Body of pancreas (tissue), 4 donors: ENCODE measurements around the gene SLCO1B1. TPM values are rescaled to one million over a fixed set of nuclear protein-coding genes. Genes with fewer than 3 reads are reported as not detected.
"Not testable (repeated sequence)": the region's sequence is repeated elsewhere in the genome, so short reads cannot be mapped to it uniquely, and the experiment has no call there.

Experiments
- ATAC-seq: fragments of 150-250 bp; one replicate; pipeline ENCODE4 v1.9.1; 2016
- DNase-seq, 4 donors: peaks; one replicate each; pipeline ENCODE4 v3.0.0-alpha.2; 2019
- H3K27ac ChIP-seq, 4 donors: fragments of 200-600 bp; sonication (generic); 1 replicate in 3 of 4; 2 replicates in 1 of 4; pipeline versions ENCODE4 v1.5.1 to v1.6.1; 2016 to 2019; ENCODE audit warnings: mild to moderate bottlenecking in 1 of 4, mixed read lengths in 1 of 4, moderate library complexity in 1 of 4
- H3K27me3 ChIP-seq, 2 donors: fragments of 200-600 bp; sonication (generic); one replicate each; pipeline ENCODE4 v1.6.0; 2016; ENCODE audit warnings: mild to moderate bottlenecking in 1 of 2
- H3K36me3 ChIP-seq, 2 donors: fragments of 200-600 bp; sonication (generic); replicated peaks in 1 of 2; 2 replicates each; pipeline ENCODE4 v1.5.1; 2016; ENCODE audit warnings: low read depth in 2 of 2; ENCODE audit not compliant: insufficient read depth in 1 of 2
- H3K4me1 ChIP-seq: fragments of 200-600 bp; sonication (generic); one replicate; pipeline ENCODE4 v1.6.0; 2016
- H3K4me3 ChIP-seq, 2 donors: fragments of 200-600 bp; sonication (generic); 1 replicate in 1 of 2; 2 replicates in 1 of 2; pipeline ENCODE4 v1.5.1; 2016 to 2019
- H3K9me3 ChIP-seq, 3 donors: fragments of 200-600 bp; sonication (generic); 1 replicate in 2 of 3; 2 replicates in 1 of 3; pipeline ENCODE4 v1.5.1; 2016
- POLR2A ChIP-seq, 3 donors: fragments of 450-650 bp; IDR thresholded peaks; one replicate each; pipeline ENCODE4 v1.6.1; 2016; ENCODE audit warnings: antibody characterized with exemption in 3 of 3, mild to moderate bottlenecking in 2 of 3
- WGBS, 2 donors: methylation state at CpG; one replicate each; pipeline ENCODE4 v1.1.5; 2017; 5-methylcytosine and 5-hydroxymethylcytosine counted together
- intact Hi-C: fragments of 100-400 bp; cut with DNase I; formaldehyde crosslinking; loops from one replicate; pipeline ENCODE4 v1.15.1; 2023
- total RNA-seq, 2 donors: library from RNA; depleted of rRNA; stranded (reverse); fragments of >200 nt; gene quantifications; one replicate each; pipeline ENCODE4 v1.1.0, GENCODE V29; 2016
- TF ChIP-seq, protein P1 (sequence below), 7 experiments: fragments of 450-650 bp in 4 of 7; fragments of 200-600 bp in 3 of 7; sonication (generic) in 3 of 7; IDR thresholded peaks; one replicate each; pipeline ENCODE4 v1.5.1; 2016 to 2019; ENCODE audit warnings: antibody characterized with exemption in 7 of 7

The SLCO1B1 gene, protein sequence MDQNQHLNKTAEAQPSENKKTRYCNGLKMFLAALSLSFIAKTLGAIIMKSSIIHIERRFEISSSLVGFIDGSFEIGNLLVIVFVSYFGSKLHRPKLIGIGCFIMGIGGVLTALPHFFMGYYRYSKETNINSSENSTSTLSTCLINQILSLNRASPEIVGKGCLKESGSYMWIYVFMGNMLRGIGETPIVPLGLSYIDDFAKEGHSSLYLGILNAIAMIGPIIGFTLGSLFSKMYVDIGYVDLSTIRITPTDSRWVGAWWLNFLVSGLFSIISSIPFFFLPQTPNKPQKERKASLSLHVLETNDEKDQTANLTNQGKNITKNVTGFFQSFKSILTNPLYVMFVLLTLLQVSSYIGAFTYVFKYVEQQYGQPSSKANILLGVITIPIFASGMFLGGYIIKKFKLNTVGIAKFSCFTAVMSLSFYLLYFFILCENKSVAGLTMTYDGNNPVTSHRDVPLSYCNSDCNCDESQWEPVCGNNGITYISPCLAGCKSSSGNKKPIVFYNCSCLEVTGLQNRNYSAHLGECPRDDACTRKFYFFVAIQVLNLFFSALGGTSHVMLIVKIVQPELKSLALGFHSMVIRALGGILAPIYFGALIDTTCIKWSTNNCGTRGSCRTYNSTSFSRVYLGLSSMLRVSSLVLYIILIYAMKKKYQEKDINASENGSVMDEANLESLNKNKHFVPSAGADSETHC
- total RNA-seq, result not detected

DNA sequence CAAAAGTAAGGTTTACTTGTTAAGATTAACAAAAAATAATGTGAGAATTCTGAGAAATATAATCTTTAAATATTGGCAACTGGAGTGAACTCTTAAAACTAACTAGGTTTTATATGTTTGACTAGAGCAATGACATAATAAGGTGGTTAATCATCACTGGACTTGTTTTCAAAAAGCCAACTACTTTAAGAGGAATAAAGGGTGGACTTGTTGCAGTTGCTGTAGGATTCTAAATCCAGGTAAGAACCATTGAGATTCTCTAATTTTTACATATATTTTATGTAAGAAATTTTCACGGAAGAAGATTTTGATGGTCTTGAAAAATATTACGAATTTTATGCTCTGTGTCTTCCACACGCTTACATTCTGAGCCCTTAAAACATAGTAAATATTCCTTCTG is at the start of gene SLCO1B1:
Gene SLCO1B1 (plus strand): TSS at position 197 of the 400 bp plus-strand sequence. CDS start 10,381 bp downstream, outside the sequence.
- WGBS, 2 donors, result 73 to 76% methylated on average over 3 of the region's 3 CpGs
- DNase-seq (no peak), ATAC-seq (no peak)
- no peak within 1 kb of the TSS for H3K4me3 ChIP-seq
- H3K27me3 ChIP-seq, result no peaks in the 10 kb centered on the region
- no peaks in the 10 kb centered on the region for H3K4me1 ChIP-seq
- H3K9me3 ChIP-seq, result no peaks in the 10 kb centered on the region
- no peak within 1 kb of the TSS for H3K27ac ChIP-seq
- H3K36me3 ChIP-seq, result no peaks in the 10 kb centered on the region
- TF ChIP-seq, protein P1, sequence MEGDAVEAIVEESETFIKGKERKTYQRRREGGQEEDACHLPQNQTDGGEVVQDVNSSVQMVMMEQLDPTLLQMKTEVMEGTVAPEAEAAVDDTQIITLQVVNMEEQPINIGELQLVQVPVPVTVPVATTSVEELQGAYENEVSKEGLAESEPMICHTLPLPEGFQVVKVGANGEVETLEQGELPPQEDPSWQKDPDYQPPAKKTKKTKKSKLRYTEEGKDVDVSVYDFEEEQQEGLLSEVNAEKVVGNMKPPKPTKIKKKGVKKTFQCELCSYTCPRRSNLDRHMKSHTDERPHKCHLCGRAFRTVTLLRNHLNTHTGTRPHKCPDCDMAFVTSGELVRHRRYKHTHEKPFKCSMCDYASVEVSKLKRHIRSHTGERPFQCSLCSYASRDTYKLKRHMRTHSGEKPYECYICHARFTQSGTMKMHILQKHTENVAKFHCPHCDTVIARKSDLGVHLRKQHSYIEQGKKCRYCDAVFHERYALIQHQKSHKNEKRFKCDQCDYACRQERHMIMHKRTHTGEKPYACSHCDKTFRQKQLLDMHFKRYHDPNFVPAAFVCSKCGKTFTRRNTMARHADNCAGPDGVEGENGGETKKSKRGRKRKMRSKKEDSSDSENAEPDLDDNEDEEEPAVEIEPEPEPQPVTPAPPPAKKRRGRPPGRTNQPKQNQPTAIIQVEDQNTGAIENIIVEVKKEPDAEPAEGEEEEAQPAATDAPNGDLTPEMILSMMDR (IDR thresholded peaks at IDR 0.05), result no peak
- no peak for TF ChIP-seq POLR2A (IDR thresholded peaks at IDR 0.05)
- intact Hi-C loops, result no loop called here

DNA sequence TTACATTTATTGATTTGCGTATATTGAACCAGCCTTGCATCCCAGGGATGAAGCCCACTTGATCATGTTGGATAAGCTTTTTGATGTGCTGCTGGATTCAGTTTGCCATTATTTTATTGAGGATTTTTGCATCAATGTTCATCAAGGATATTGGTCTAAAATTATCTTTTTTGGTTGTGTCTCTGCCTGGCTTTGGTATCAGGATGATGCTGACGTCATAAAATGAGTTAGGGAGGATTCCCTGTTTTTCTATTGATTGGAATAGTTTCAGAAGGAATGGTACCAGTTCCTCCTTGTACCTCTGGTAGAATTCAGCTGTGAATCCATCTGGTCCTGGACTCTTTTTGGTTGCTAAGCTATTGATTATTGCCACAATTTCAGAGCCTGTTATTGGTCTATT is 46.2 kb upstream of the SLCO1B1 start:
- H3K4me3 ChIP-seq, H3K27ac ChIP-seq, H3K4me1 ChIP-seq, H3K36me3 ChIP-seq, DNase-seq, H3K27me3 ChIP-seq, intact Hi-C loops, ATAC-seq, H3K9me3 ChIP-seq: not testable (repeated sequence)
- WGBS, 2 donors, result 34 to 54% methylated on average over 2 of the region's 2 CpGs

DNA sequence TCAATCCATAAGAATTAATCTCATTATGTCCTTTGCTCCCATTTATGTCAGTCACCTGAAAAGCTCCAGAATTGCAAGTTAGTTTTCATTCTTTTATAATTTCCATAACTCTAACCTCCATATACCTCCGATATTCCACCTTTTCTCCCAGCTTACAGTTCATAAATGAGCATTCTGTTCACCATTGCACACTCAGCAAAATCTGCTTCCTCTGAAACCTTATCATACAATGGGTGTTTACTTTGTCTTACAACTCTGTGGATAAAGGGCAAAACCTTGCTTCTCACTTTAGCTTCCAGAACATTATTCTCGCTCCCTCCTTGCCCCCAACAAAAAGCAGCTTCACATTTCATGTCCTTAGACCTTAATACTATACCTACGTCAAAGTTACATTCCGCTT is 19.3 kb upstream of the SLCO1B1 start:
- intact Hi-C loops, result no loop called here
- Histone ChIP-seq H3K27me3 (no peaks in the 10 kb centered on the region), H3K27ac (no peak overlapping the region), H3K4me1 (no peaks in the 10 kb centered on the region), H3K9me3 (no peaks in the 10 kb centered on the region), H3K36me3 (no peaks in the 10 kb centered on the region), H3K4me3 (no peak overlapping the region)
- DNase-seq (no peak), ATAC-seq (no peak)
- TF ChIP-seq, protein P1 (IDR thresholded peaks at IDR 0.05), result no peak
- no peak for TF ChIP-seq POLR2A (IDR thresholded peaks at IDR 0.05)
- WGBS, 2 donors, result 56 to 65% methylated on average over 4 of the region's 4 CpGs

DNA sequence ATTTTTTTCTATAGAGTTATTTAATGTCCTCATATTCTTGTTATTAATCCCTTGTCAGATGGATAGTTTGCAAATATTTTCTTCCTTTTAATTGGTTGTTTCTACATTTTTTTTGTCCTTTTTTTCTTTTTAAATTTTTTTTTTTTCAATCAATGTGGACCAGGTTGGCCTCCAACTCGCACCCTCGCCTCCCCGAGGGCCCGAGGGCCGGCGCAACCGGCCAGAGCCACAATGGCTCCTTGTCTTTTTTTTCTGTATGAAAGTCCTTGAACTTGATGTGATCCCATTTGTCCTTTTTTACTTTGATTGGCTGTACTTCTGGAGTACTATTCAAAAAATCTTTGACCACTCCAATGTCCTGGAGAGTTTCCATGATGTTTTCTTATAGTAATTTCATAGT is 17.7 kb upstream of the SLCO1B1 start:
- no peak overlapping the region for H3K27ac ChIP-seq
- 77 to 83% methylated on average over 7 of the region's 7 CpGs for WGBS, 2 donors
- H3K4me1 ChIP-seq, result no peaks in the 10 kb centered on the region
- DNase-seq (no peak), ATAC-seq (no peak)
- intact Hi-C loops, result no loop called here
- TF ChIP-seq, protein P1 (IDR thresholded peaks at IDR 0.05), result no peak
- no peak for TF ChIP-seq POLR2A (IDR thresholded peaks at IDR 0.05)
- no peak overlapping the region for H3K4me3 ChIP-seq
- H3K36me3 ChIP-seq, result no peaks in the 10 kb centered on the region
- no peaks in the 10 kb centered on the region for H3K27me3 ChIP-seq
- no peaks in the 10 kb centered on the region for H3K9me3 ChIP-seq

DNA sequence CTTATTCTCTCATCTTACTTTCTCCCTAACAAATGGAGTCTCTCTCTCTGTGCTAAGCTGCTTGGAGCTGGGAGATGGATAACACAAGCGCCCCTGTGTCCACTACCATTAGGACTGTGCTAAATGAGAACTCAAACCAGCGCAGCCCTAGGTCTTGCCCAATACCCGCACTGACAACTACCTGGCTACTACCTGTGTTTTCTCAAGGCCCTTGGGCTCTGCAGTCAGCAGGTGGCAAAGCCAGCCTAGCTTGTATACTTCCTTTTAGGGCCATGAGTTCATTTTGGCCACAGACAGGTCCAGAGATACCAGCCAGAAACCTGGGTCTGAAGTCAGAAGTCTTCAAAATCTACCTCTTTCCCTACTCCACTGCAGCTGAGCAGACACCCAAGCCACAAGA is 13.0 kb upstream of the SLCO1B1 start:
- TF ChIP-seq POLR2A (IDR thresholded peaks at IDR 0.05), result no peak
- TF ChIP-seq, protein P1 (IDR thresholded peaks at IDR 0.05), result no peak
- DNase-seq, result no peak
- WGBS, 2 donors, result 75 to 81% methylated on average over 3 of the region's 3 CpGs
- H3K36me3 ChIP-seq, result no peaks in the 10 kb centered on the region
- H3K27ac ChIP-seq, result no peak overlapping the region
- no peaks in the 10 kb centered on the region for H3K9me3 ChIP-seq
- H3K27me3 ChIP-seq, result no peaks in the 10 kb centered on the region
- ATAC-seq, result no peak
- H3K4me3 ChIP-seq, result no peak overlapping the region
- H3K4me1 ChIP-seq, result no peaks in the 10 kb centered on the region
- intact Hi-C loops, result no loop called here
